Measurements from ENCODE around the gene KCNQ4.

Gene KCNQ4

DNA sequence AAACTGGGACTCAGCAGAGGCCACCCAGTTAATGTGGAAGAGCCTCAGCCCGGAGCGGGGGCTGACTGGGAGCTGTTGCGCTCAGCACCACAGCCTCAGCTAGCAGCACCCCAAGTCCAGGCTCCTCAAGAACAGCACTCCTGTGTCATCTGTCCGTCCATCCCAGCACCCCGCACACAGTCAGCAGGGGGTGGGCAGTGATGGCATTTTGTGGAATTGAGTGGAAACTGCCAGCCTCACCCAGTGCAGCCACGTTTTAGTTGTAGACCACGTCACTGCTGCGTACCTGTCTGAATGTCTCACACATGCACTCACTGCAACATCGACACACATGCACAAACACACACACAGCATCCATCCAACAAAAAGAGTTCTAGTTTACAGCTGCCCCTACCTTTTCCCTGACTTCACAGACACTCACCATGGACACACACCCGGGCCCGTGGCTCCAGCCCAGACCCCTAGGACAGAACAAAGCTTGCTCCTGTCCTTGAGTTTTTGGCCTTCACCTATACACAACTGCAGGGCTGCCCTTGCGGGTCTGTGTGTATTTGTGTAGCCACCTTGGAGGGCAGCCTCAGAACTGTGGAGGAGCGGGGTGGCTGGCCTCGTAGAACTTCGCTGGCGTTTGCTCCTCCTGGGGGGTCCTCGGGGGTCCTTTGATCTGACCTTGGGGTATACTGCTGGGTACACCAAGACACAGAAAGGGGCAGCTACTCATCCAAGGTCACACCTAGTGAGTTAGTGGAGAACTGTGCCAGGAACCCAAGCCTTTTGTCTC lies 5.2 kb downstream of the KCNQ4 start:
- H4K20me1 ChIP-seq (ENCODE audit: insufficient read depth, low read length), result peaks cover 4% of the 10 kb centered on the region; the same call in 1 of the 2 replicates
- H3K9ac ChIP-seq (ENCODE audit: low read depth, low read length), result no peak overlapping the region
- ATAC-seq (ENCODE audit: insufficient read depth, low read depth) (no peak), DNase-seq (no peak)
- H3K9me3 ChIP-seq (ENCODE audit: insufficient read depth, low read length, severe bottlenecking), result no peaks in the 10 kb centered on the region
- no peaks in the 10 kb centered on the region for H3K4me1 ChIP-seq (ENCODE audit: insufficient read depth, low read length)
- no peak overlapping the region for H3K4me3 ChIP-seq (ENCODE audit: low read depth in 1 of 2, low read length in 2 of 2)
- H3K36me3 ChIP-seq (ENCODE audit: insufficient read depth, low read length), result no peaks in the 10 kb centered on the region
- no peak overlapping the region for H3K4me2 ChIP-seq (ENCODE audit: insufficient read depth, low read length)
- no peaks in the 10 kb centered on the region for H3K79me2 ChIP-seq (ENCODE audit: insufficient read depth, low read length)
- no peaks in the 10 kb centered on the region for H3K27me3 ChIP-seq (ENCODE audit: insufficient read depth, low read length, poor library complexity)
- no peak for TF ChIP-seq EZH2 (IDR thresholded peaks at IDR 0.05; ENCODE audit: borderline replicate concordance, low read depth, low read length, severe bottlenecking)
- TF ChIP-seq, protein P1, sequence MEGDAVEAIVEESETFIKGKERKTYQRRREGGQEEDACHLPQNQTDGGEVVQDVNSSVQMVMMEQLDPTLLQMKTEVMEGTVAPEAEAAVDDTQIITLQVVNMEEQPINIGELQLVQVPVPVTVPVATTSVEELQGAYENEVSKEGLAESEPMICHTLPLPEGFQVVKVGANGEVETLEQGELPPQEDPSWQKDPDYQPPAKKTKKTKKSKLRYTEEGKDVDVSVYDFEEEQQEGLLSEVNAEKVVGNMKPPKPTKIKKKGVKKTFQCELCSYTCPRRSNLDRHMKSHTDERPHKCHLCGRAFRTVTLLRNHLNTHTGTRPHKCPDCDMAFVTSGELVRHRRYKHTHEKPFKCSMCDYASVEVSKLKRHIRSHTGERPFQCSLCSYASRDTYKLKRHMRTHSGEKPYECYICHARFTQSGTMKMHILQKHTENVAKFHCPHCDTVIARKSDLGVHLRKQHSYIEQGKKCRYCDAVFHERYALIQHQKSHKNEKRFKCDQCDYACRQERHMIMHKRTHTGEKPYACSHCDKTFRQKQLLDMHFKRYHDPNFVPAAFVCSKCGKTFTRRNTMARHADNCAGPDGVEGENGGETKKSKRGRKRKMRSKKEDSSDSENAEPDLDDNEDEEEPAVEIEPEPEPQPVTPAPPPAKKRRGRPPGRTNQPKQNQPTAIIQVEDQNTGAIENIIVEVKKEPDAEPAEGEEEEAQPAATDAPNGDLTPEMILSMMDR (IDR thresholded peaks at IDR 0.05; ENCODE audit: borderline replicate concordance, extremely low read depth, low read length, poor library complexity, severe bottlenecking), result no peak
- H3K27ac ChIP-seq (ENCODE audit: low read length), result no peak overlapping the region
- no peak overlapping the region for H2AFZ ChIP-seq (ENCODE audit: low read depth, low read length)

DNA sequence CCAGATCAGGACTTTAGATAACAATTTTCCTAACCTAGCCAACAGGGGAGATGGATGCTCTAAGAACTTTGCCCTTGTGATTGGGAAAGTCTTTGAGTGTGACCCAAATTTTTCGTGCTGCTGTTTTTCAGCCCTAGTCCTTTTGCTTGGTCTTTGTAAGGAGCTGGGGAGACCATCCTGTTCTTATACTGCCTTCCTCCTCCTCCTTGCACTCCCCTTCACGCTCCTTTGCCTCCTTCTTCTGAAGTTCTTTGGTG lies 5.7 kb downstream of the KCNQ4 start:
- TF ChIP-seq, protein P1 (IDR thresholded peaks at IDR 0.05; ENCODE audit: borderline replicate concordance, extremely low read depth, low read length, poor library complexity, severe bottlenecking), result no peak
- no peak for TF ChIP-seq EZH2 (IDR thresholded peaks at IDR 0.05; ENCODE audit: borderline replicate concordance, low read depth, low read length, severe bottlenecking)
- DNase-seq (no peak), ATAC-seq (ENCODE audit: insufficient read depth, low read depth) (no peak)
- Histone ChIP-seq H3K9ac (ENCODE audit: low read depth, low read length) (no peak overlapping the region), H3K4me2 (ENCODE audit: insufficient read depth, low read length) (no peak overlapping the region), H2AFZ (ENCODE audit: low read depth, low read length) (no peak overlapping the region), H3K4me3 (ENCODE audit: low read depth in 1 of 2, low read length in 2 of 2) (no peak overlapping the region), H3K27ac (ENCODE audit: low read length) (no peak overlapping the region), H3K27me3 (ENCODE audit: insufficient read depth, low read length, poor library complexity) (no peaks in the 10 kb centered on the region), H3K79me2 (ENCODE audit: insufficient read depth, low read length) (no peaks in the 10 kb centered on the region), H4K20me1 (ENCODE audit: insufficient read depth, low read length) (peaks cover 4% of the 10 kb centered on the region; the same call in 1 of the 2 replicates), H3K36me3 (ENCODE audit: insufficient read depth, low read length) (no peaks in the 10 kb centered on the region), H3K4me1 (ENCODE audit: insufficient read depth, low read length) (no peaks in the 10 kb centered on the region), H3K9me3 (ENCODE audit: insufficient read depth, low read length, severe bottlenecking) (no peaks in the 10 kb centered on the region)

DNA sequence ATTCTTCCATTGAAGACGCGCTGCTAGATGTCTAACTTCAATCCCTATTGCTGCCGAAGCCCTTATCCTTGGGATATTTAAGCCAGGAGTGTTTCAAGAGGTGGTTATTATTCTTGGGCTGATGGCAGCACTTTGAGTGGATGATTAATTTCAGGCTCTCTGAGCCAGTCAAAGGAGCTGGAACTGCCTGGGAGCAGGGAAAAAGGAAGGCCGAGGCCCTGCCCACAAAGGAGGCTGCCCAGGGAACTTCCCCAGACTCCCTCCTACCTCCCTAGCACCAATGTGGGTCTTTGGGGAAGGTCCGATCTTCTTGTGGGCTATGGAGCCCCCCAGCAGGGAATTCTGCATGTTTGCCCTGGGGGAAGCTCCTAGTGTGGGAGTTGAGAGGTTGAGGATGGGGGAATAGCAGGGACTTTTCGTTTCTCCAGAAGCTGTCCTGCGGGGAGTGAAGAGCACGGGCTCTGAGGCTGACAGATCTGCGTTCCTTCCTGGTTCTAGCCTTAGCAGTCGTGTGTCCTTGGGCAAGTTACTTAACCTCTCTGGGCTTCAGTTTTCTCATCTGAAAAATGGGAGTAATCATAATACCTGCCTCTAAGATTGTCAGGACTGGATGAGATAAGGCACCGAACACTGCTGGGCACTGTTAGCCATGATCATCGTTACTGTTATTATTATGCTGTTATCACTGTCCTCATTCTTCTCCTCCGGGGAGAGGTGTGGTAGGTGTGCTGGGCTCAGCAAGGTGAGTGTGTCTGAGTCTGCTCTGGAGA lies 6.3 kb downstream of the KCNQ4 start:
- ATAC-seq (ENCODE audit: insufficient read depth, low read depth) (no peak), DNase-seq (no peak)

More for the DNA sequence above, 6.3 kb downstream of the KCNQ4 start:
- TF ChIP-seq, protein P1 (IDR thresholded peaks at IDR 0.05; ENCODE audit: borderline replicate concordance, extremely low read depth, low read length, poor library complexity, severe bottlenecking), result no peak
- TF ChIP-seq EZH2 (IDR thresholded peaks at IDR 0.05; ENCODE audit: borderline replicate concordance, low read depth, low read length, severe bottlenecking), result no peak
- Histone ChIP-seq H3K27me3 (ENCODE audit: insufficient read depth, low read length, poor library complexity) (no peaks in the 10 kb centered on the region), H2AFZ (ENCODE audit: low read depth, low read length) (no peak overlapping the region), H3K4me3 (ENCODE audit: low read depth in 1 of 2, low read length in 2 of 2) (no peak overlapping the region), H3K36me3 (ENCODE audit: insufficient read depth, low read length) (no peaks in the 10 kb centered on the region), H3K9ac (ENCODE audit: low read depth, low read length) (no peak overlapping the region), H3K4me2 (ENCODE audit: insufficient read depth, low read length) (no peak overlapping the region), H4K20me1 (ENCODE audit: insufficient read depth, low read length) (peaks cover 4% of the 10 kb centered on the region; the same call in 1 of the 2 replicates), H3K9me3 (ENCODE audit: insufficient read depth, low read length, severe bottlenecking) (no peaks in the 10 kb centered on the region), H3K27ac (ENCODE audit: low read length) (no peak overlapping the region), H3K79me2 (ENCODE audit: insufficient read depth, low read length) (no peaks in the 10 kb centered on the region), H3K4me1 (ENCODE audit: insufficient read depth, low read length) (no peaks in the 10 kb centered on the region)

Measured in DND-41 (cell line).